PFSK-1 (cell line): ENCODE results near the gene NKAP.

Experiments
- FOXP2 ChIP-seq: optimal IDR thresholded peaks from 2 replicates; pipeline ENCODE3; 2011; ENCODE audit warnings: borderline replicate concordance, control low read depth, inconsistent platforms; ENCODE audit not compliant: insufficient read depth; ENCODE audit errors: extremely low read length, extremely low read depth
- POLR2AphosphoS5 ChIP-seq: IDR thresholded peaks from 2 replicates; pipeline ENCODE4 v1.6.1; 2012; ENCODE audit warnings: low read depth, mild to moderate bottlenecking, control low read depth, low read length, moderate library complexity
- REST ChIP-seq, 2 experiments: IDR thresholded peaks; 2 replicates each; pipeline versions ENCODE4 v1.6.1 to v1.8.0; 2011 to 2012; ENCODE audit warnings: low read depth in 2 of 2, low read length in 2 of 2, control low read depth in 1 of 2, inconsistent platforms in 1 of 2, mild to moderate bottlenecking in 1 of 2, moderate library complexity in 1 of 2; ENCODE audit not compliant: insufficient read depth in 1 of 2
- SIN3A ChIP-seq: IDR thresholded peaks from 2 replicates; pipeline ENCODE4 v1.6.1; 2012; ENCODE audit warnings: mild to moderate bottlenecking, low read length, moderate library complexity, borderline replicate concordance; ENCODE audit not compliant: insufficient read depth
- TAF1 ChIP-seq: IDR thresholded peaks from 2 replicates; pipeline ENCODE4 v1.6.1; 2012; ENCODE audit warnings: low read length, control low read depth, borderline replicate concordance; ENCODE audit not compliant: insufficient read depth

Gene NKAP

GRCh38 chrX:119942831-119943184, 743 bp downstream of the NKAP start:
- no peak for TF ChIP-seq SIN3A
- TF ChIP-seq FOXP2 = no peak
- no peak for TF ChIP-seq POLR2AphosphoS5
- no peak for TF ChIP-seq TAF1
- TF ChIP-seq REST (IDR thresholded peaks at IDR 0.05; ENCODE audit: insufficient read depth in 1 of 2, low read depth in 2 of 2, low read length in 2 of 2) = no peak

GRCh38 chrX:119942173-119942819, 1.3 kb downstream of the NKAP start:
- TF ChIP-seq REST (IDR thresholded peaks at IDR 0.05; ENCODE audit: insufficient read depth in 1 of 2, low read depth in 2 of 2, low read length in 2 of 2) = no peak
- TF ChIP-seq POLR2AphosphoS5 = no peak
- TF ChIP-seq TAF1 = no peak
- TF ChIP-seq SIN3A = no peak
- TF ChIP-seq FOXP2 = no peak

- TF ChIP-seq TAF1 (no peak), POLR2AphosphoS5 (no peak), REST (IDR thresholded peaks at IDR 0.05; ENCODE audit: insufficient read depth in 1 of 2, low read depth in 2 of 2, low read length in 2 of 2) (no peak), FOXP2 (no peak), SIN3A (no peak)
Measured at GRCh38 chrX:119941336-119941735, 2.2 kb downstream of the NKAP start.

- TF ChIP-seq REST (IDR thresholded peaks at IDR 0.05; ENCODE audit: insufficient read depth in 1 of 2, low read depth in 2 of 2, low read length in 2 of 2) (no peak), FOXP2 (no peak), SIN3A (no peak), POLR2AphosphoS5 (no peak), TAF1 (no peak)
Measured at GRCh38 chrX:119935215-119935874, 8.2 kb downstream of the NKAP start.
